Muscle of back (tissue), 11 donors: Measurements from ENCODE around the gene SLC25A36. TPM values are rescaled to one million over a fixed set of nuclear protein-coding genes. Genes with fewer than 3 reads are reported as not detected.
"Not testable (repeated sequence)": the region's sequence is repeated elsewhere in the genome, so short reads cannot be mapped to it uniquely, and the experiment has no call there.

Experiments
- DNase-seq, 3 donors: peaks; one replicate each; pipeline versions ENCODE4 v3.0.0 to v3.0.0-alpha.2; 2013
- polyA plus RNA-seq, 10 donors: library from polyadenylated mRNA; unstranded; fragments of 120-200 nt; gene quantifications; one replicate each; pipeline ENCODE4 v1.2.1, GENCODE V29; 2013; ENCODE audit not compliant: insufficient read length in 10 of 10

The SLC25A36 gene
- polyA plus RNA-seq, 10 donors = 50.6 to 96.0 (median 72.2) TPM

DNA sequence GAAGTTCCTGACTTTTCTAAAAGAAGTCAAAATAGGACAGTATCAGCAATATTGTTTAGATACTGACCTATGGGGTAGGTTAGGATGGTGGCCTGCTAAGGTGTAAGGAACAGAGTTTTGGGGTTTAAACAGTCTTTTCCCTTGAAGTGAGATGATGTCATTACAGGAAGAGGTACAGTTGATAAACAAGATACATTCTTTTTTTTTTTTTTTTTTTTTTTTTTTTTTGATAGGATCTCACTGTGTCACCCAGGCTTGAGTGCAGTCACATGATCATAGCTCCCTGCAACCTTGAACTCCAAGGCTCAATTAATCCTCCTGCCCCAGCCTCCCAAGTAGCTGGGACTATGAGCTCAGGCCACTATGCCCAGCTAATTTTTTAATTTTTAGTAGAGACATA, 33.3 kb downstream of the SLC25A36 start:
- DNase-seq = no peak

DNA sequence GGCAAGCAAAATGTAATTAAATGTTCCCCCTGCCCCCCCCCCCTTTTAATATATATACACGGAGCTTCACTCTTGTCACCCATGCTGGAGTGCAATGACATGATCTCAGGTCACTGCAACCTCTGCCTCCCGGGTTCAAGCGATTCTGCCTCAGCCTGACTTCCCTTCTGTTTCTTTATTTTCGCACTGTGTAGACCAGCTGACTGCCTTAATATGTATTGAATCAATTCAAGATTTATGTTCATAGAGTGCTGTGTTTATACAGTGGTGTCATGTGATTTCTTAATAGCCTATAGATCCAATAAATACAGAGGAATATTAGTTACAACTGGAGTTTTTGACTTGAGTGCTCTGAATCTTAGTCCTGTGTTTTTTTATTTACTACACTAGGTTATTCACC, 39.0 kb downstream of the SLC25A36 start:
- no peak for DNase-seq

DNA sequence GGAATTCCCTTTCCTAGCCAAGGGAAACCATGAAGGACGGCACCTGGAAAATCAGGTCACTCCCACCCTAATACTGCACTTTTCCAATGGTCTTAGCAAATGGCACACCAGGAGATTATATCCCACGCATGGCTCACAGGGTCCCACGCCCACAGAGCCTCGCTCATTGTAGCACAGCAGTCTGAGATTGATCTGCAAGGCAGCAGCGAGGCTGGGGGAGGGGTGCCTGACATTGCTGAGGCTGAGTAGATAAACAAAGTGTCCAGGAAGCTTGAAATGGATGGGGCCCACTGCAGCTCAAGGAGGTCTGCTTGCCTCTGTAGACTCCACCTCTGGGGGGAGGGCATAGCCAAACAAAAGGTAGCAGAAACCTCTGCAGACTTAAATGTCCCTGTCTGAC, 46.2 kb downstream of the SLC25A36 start:
- DNase-seq = not testable (repeated sequence)

DNA sequence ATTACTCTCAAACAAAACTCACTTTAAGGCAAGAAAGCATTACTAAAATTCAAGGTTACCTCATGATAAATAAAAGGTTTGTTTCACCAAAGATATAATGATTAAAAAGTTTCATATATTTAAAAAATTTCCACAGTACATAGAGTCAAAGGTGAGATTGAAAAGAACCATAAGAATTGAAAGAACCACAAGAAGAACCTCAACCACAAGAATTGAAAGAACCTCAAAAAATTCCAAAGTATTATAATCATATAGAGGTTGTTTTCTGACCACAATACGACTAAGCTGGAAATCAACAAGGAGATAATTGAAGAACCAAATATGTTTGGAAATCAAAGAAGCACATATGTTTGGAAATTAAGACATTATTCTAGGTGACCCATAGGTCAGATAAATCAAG, 52.7 kb downstream of the SLC25A36 start:
- no peak for DNase-seq

DNA sequence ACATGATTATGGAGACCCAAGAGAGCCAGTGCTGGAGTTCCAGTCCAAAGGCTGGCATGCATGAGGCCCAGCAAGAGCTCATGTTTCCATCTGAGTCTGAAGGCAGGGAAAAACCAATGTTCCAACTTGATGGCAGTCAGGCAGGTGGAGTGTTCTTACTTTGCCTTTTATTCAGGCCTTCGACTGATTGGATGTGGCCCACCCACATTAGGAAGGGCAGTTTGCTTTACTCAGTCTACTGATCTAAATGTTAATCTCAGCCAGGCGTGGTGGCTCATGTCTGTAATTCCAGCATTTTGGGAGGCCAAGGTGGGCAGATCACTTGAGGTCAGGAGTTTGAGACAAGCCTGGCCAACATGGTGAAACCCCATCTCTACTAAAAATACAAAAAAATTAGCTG, 53.2 kb downstream of the SLC25A36 start:
- DNase-seq = not testable (repeated sequence)

DNA sequence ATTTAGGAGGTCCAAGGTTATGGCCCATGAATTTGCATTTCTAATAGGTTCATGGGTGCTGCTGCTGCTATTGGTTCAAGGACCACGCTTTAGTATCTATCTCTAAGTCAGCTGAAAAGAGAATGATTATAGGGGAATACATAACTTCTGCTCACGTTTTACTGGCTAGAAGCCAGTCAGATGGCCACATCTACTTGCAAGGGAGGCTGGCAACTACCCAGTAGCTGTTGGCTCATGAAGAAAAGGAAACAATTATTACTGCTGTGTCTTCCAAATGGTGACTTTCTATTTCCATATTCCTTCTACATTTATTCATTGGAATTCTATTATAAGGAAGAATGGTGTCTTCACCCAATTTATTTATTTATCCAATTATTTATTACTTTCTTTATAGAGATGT, 54.2 kb downstream of the SLC25A36 start:
- DNase-seq = no peak

DNA sequence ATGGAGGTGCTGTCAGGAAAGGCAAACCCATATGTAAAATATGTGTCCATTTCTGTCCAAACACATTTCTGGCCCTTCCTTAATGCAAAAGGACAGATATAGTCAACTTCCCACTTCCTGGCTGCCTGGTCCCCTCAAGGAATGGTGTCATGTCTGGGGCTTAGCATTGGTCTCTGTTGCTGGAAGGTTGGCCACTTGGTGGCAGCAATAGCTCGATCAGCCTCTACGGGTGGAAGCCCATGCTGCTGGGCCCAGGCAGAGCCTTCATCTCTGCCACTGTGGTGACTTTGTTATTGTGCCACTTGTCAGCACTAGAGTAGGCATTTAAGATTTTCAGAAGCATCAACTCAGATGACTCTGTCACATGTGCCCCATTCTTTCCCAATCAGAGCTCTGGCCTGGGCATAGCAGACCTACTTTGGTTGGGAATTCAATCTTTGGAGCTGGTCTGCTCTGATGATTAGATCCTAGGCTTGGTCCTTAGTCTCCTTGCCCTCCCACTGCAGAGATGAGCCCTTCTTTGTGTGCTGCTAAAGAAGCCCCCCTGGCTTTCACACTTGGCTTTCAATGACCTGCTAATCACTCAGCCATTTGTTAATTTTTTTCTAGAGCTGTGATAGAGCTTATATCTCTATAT, 58.5 kb downstream of the SLC25A36 start:
- peak; percentile 52 to 86 (median 73) for DNase-seq

DNA sequence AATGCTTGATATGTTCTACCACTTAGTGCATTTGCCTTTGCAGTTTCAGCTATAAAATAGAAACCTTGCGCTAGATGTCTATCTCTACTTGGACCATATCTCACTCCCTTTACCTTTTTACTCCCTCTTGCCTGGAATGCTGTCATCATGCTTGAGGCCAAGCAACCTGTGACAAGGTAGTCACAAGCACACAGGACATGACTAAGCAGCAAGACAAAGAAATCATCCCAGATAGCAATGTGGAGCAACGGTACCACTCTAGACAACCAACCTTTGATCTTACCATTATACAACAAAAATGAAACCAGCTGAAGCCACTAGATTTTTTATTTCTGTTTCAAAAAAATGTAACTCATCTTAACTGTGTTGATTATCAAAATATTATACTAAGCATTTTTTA, 59.0 kb downstream of the SLC25A36 start:
- DNase-seq = no peak

DNA sequence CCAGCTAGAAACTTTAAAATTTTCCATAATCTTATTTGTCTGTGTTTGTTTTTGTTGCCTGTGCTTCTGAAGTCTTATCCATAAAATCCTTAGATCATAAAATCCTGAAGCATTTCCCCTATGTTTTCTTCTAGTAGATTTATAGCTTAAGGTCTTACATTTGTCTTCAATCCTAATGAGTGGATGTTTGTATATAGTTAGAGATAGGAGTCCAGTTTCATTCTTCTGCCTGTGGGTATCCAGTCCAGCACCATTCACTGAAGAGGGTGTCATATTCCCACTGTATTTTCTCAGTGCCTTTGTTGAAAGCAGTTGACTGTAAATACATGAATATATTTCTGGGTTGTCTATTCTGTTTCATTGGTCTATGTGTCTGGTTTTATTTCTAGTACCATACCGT, 64.7 kb downstream of the SLC25A36 start:
- DNase-seq = no peak

DNA sequence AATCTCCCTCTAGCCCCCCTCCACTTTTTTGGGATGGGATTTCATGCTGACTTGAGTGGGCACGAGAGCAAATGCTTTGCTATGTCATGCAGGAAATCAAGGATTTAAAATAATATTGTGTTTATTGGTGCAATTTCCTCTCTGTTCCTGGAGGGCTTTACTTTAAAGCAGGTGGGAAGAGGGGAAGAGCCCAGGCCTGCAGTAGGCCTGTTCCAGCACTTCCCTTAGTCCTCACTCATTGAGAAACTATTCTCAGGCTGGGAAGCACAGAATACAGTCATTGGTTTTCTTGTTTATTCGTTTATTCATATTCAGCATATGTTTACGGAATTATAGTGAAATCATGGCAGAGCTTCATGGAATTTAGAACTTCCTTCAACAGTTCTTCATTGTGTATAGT, 67.9 kb downstream of the SLC25A36 start:
- no peak for DNase-seq

DNA sequence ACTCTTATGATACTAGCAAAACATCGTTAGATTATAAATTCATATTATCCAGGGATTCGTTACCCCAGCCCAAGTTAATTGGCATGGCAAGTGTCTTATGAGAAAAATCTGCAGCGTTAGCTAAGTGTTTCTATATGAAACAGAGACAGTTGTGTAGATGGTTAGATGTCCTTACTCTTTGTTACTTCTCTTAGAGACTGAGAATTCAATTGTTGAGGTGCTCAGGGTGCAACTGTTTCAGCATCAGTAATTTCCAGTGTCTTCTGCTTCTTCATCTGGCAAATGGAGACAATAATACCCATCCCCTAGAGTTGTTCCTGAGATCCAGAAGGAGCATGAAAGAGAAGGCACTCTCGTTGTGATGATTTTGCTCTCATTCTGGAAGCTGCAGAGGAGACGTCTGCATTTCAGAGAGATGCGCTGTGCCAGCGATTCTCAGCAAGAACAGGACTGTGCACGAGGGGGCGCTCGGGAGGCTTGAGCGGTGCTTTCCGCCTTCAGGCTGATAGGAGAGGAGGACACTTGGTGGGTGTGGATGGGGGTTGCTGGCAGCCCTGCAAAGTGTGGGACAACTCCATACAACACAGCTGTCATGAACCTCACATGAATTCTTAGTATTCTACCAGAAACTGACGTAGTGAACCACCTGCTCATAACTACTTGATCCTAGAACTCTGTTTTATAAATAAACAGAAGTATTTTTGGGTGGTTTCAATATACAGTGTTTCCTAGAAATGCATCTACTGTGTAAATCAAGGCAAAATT, 69.8 kb downstream of the SLC25A36 start:
- peak; percentile 68 to 94 (median 90) for DNase-seq

DNA sequence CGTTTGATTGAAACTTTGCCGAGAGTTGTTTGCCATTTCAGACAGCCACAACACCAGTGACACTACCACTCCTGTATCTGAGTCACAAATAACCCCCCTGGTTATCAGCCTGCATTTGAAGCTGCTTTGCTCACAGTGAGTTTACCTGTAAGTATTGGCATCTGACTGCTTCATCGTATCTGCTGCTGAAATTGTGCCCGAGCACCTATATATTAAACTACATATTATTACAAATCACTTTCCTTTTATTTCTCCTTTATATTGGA, 70.3 kb downstream of the SLC25A36 start:
- no peak for DNase-seq

DNA sequence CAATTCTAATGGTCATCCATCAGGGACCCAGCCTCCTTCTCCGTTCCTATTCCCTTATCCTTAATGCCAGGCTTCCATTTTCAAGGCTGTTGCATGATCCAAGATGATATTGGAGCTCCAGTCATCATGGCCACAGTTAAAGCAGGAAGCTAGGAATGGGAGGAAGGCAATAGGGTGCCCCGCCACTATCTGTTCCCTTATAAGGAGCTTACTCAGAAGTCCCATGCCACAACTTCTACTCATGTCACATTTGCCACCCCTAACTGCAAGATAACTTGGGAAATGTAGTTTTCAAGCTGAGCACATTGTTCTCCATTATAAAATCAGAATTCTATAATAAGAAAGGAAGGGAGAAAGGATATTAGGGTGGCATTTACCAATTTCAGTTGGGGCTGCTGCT, 70.9 kb downstream of the SLC25A36 start:
- no peak for DNase-seq

DNA sequence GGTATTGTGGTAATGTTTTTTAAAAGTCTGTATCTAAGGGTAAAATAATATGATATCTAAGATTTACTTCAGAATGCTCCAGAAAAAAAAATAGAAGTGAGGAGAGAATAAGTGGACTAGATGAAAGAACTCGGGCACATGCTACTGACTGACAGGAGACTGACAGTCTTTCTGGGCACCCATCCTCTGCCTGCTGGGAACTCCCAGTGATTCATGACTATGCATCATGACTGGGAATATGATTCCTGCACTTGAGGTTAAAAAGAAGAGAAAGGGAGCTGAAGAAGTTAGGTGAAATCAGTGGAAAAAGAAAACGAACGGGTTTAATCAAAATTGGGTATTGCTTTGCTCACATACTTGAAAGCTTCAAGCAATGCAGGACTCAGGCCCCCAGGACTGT, 73.8 kb downstream of the SLC25A36 start:
- DNase-seq = no peak

DNA sequence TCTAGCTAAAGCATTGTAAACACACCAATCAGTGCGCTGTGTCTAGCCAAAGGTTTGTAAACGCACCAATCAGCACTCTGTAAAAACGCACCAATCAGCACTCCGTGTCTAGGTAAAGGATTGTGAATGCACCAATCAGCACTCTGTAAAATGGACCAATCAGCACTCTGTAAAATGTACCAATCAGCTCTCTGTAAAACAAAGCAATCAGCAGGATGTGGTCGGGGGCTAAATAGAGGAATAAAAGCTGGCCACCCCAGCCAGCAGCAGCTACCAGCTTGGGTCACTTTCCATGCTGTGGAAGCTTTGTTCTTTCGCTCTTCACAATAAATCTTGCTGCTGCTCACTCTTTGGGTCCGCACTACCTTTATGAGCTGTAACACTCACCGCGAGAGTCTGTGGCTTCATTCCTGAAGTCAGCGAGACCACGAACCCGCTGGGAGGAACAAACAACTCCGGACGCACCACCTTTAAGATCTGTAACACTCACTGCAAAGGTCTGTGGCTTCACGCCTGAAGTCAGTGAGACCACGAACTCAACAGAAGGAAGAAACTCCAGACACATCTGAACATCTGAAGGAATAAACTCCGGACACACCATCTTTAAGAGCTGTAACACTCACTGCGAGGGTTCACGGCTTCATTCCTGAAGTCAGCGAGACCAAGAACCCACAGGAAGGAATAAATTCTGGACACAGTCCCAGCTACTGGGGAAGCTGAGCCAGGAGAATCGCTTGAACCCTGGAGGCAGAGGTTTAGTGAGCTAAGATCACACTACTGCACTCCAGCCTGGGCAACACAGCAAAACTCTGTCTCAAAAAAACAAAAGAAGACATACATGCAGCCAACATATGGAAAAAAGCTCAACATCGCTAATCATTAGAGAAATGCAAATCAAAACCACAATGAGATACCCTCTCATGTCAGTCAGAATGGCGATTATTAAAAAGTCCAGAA, 76.0 kb downstream of the SLC25A36 start:
- DNase-seq = not testable (repeated sequence)

DNA sequence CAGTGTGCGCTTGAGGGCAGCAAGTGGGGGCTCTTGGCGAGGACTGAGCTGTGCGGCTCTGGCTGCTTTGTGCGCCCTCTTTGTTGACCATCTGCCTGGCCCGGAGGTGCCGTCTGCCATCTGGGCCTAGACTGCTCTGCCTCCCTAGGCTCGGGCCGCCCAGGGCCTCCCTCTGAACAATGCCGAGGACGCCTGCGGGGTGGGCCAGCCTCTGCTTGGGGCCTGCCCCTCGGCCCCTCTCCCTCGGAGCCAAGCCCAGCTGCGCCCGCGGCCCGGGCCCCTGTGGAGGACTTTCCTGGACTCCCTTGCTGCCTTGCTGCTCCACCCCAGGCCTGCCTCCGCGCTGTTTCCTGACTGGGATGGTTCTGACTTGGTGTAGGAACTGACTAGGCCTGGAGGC, 77.6 kb downstream of the SLC25A36 start:
- DNase-seq = no peak

DNA sequence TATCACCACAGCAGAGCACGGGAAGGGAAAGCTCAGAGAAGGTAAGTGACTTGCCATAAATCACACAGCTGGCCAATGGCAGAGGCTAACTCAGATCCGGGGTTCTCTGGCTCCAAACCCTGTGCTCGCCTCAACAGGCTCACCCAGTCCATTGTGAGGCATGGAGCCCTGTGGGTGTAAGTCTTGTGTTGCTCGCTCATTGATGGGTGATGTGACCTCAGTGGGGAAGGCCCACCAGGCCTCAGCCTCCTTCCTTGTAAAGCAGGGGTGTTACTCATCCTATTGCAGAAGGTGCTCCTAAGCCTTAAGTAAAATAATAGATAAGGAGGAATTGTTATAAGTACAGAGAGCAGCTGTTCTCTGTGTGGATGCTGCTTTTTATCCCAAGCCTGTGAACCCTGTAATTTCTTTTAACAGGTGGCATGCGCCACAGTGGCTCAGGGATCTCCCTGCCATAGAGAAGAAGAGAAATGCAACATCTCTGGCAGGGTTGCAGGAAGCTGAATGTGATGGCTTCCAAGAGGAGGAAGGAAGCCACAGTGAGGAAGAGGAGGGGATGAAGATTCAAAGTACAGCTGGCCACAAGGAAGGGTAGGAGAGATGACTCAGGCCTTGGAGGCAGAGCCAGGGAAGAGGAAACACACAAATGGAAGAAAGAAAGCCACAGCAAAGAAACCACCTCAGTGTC, 78.7 kb downstream of the SLC25A36 start:
- DNase-seq = no peak

DNA sequence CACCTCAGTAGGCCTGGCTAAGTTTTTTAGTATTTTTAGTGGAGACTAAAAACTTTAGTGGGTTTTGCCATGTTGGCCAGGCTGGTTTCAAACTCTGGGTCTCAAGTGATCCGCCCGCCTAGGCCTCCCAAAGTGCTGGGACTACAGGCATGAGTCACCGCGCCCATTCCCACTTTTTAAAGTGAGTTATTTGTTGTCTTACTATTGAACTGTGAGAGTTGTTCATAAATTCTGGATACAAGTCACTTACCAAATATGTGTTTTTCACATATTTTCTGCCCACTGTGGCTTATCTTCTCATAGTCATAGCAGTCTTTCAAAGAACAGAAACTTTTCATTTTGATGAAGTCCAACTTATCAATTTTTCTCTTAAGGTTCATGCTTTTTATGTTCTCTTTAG, 79.6 kb downstream of the SLC25A36 start:
- DNase-seq = no peak
